Fibroblast of villous mesenchyme (primary cell): ENCODE measurements around the gene SPTBN5. TPM values are rescaled to one million over a fixed set of nuclear protein-coding genes. Genes with fewer than 3 reads are reported as not detected.

Source experiments
- DNase-seq: peaks from one replicate; pipeline ENCODE4 v3.0.0-alpha.2; 2010; ENCODE audit warnings: low read depth
- H3K4me3 ChIP-seq: 2 replicates; pipeline ENCODE4 v1.5.1; 2011; ENCODE audit warnings: low read depth, mild to moderate bottlenecking, low read length
- CTCF ChIP-seq: IDR thresholded peaks from 2 replicates; pipeline ENCODE4 v1.5.1; 2012; ENCODE audit warnings: low read depth, mild to moderate bottlenecking, low read length; ENCODE audit not compliant: insufficient read depth
- total RNA-seq: library from RNA; depleted of rRNA; stranded (reverse); fragments of >200 nt; gene quantifications from 2 replicates; pipeline ENCODE4 v1.2.3, GENCODE V29; 2012

The SPTBN5 gene
- total RNA-seq, 1 donor, result 0.43 TPM

GRCh38 chr15:41877631-41878354, 16.1 kb downstream of the SPTBN5 start:
- no peak for TF ChIP-seq CTCF
- H3K4me3 ChIP-seq, result no peak overlapping the region
- DNase-seq, result no peak

- TF ChIP-seq CTCF, result no peak
- no peak for DNase-seq
- H3K4me3 ChIP-seq, result no peak overlapping the region
Observed at GRCh38 chr15:41876689-41877088, 17.2 kb downstream of the SPTBN5 start.

DNA sequence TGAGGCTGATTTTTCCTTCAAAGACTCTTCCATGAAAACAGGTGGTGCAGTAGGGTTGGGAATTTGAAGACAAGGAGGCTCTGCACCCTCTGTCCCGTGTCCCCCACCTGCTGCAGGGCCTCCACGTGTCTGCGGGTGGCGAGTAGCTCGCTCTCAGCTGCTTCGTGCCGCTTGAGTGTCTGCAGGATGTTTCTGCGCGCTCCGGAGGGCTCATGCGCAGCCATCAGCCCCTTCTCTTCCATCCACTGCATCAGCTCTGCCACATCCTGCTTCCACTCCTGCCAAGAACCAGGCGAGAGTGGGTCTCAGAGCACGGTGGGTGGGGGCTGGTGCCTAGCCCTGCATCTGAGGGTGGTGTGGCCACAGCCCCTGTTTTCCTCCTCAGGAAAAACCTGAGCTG, 17.8 kb downstream of the SPTBN5 start:
- TF ChIP-seq CTCF, result no peak

DNA sequence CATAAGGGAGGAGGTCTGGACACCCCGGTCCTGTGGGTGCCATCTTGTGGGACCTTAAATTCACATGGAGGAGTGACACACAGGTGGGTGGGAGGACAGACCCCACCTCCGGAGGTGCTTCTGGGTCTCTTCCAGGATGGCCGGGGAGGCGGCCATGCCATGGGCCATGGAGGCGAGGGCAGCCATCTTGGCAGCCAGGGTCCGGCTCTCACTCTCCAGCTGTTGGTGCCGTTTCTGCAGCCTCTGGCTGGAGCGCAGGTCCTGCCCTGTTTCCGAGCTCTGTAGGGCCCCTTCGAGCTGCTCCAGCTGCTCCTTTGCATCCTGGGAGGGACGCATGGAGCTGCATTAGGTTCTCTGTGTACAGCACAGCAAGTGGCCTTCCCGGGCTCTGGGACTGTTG, 19.1 kb downstream of the SPTBN5 start:
- no peak overlapping the region for H3K4me3 ChIP-seq
- DNase-seq, result no peak
- no peak for TF ChIP-seq CTCF

More for the DNA sequence above, 17.8 kb downstream of the SPTBN5 start:
- DNase-seq, result no peak
- H3K4me3 ChIP-seq, result no peak overlapping the region

GRCh38 chr15:41873711-41874110, 20.1 kb downstream of the SPTBN5 start:
- DNase-seq, result no peak
- no peak overlapping the region for H3K4me3 ChIP-seq
- TF ChIP-seq CTCF, result no peak

DNA sequence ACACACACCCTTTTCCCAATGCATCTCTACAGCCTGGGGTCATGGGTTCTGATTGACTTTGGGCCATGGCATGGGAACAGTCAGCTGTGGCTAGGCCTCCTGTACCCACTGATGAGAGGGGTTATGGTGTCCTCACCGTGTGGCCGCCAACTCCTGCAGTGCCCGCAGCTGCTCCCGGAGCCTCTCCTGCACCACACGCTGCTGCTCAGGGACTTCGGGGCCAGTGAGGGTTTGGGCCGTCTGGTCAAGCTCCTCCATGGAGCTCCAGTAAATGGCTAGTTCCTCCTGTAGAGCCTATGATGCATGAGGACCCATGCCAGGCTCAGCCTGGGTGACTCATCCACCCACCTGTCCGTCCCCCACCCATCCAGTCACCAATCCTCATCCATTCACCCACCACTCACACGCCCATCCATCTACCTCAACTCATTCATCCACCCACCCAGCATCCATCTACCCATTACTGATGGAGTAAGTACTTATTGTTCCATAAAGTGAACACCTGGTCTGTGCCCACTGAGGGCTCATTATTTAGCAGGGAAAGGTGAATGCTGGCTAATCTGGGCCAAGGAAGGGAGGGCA, 21.6 kb downstream of the SPTBN5 start:
- TF ChIP-seq CTCF, result no peak
- DNase-seq, result no peak
- H3K4me3 ChIP-seq, result no peak overlapping the region
